ENCODE data around the gene CTIF.
"Not testable (repeated sequence)": the region's sequence is repeated elsewhere in the genome, so short reads cannot be mapped to it uniquely, and the experiment has no call there.

The CTIF gene

DNA sequence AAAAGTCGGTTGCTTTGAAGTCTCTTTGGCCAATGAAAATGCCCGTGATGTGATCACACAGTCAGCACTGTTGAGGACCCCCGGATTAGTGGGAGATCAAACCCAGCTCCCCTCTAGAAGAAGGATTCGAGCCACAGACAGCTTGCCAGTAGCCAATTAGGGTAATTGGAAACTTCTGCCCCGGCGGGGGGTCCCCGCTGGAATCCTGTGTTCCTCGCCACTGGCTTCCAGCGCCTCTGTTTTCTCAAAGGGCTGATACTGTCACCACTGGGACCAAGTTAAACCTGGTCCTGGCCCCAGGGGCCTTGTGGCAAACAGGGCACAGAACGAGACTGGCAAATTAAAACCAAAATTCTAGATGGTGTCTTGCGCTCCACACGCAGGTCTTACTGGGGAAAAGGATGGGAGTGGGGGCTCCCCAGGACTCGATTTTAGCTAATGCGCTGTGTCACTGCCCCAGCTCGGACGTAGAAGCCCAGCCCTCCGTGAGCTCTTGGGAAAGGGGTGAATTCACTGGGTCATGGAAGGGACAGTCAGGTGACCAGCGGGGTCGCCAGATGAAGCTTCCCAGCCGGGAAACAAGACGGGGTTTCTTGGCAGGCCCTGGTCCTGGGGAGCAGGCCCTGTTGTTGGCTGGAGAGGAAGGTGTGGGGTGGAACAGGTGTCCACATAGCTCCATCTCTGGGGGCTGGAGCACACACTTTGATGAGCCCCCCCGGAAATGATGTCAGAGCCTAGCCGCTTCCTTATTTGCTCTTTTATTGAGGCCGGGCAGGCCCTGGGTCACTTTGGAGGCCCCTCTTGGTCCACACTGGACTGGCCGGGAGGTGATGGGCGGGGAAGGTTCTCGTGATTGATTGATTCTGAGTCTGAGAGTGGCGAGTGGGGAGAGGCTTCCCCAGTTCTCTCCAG, 321.7 kb downstream of the CTIF start:
- peak; percentile 68 for DNase-seq

DNA sequence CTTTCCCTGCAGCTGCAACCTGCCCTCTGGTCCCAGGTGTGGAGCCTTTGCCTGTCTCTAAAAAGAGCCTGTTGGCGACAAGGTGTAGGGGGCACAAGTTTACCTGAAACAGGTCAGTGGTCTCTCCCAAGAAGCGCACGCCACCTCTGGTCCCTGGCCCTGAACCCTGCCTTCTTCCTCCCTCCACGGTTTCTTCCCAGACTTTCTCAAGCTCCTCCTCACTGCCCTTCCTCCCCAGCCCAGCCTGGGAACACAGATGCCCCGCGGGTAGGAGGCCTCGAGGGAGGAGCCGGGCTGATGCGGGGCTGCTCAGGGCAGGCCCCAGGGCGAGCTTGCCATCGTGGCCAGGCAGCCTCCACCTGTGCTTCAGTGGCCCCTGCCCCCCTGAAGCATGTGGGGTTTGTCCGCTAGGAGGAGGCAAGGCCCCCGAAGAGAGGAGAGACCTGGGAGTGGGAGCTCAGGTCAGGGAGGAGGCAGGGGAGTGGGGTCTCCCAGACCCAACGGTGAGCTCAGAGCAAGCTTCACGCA, 322.4 kb downstream of the CTIF start:
- DNase-seq: no peak

DNA sequence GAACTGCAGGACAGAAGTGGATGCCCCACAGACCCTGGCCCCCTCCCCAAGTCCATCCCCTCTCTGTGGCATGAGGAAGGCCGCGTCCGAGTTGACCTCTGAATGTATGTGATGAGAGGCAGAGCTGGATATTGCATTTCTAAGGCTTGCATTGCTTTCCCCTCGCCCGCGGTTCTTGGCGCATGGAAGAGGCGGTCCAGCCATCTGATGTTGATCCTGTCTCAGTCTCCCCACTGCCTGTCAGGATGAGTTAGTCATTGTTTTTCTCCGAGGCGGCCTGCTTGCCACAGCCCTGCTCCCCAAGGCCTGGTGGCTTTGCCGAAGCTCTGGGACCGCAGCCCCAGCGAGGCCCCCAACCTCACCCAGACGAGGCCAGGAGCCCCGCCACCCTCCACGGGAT, 323.3 kb downstream of the CTIF start:
- no peak for DNase-seq

DNA sequence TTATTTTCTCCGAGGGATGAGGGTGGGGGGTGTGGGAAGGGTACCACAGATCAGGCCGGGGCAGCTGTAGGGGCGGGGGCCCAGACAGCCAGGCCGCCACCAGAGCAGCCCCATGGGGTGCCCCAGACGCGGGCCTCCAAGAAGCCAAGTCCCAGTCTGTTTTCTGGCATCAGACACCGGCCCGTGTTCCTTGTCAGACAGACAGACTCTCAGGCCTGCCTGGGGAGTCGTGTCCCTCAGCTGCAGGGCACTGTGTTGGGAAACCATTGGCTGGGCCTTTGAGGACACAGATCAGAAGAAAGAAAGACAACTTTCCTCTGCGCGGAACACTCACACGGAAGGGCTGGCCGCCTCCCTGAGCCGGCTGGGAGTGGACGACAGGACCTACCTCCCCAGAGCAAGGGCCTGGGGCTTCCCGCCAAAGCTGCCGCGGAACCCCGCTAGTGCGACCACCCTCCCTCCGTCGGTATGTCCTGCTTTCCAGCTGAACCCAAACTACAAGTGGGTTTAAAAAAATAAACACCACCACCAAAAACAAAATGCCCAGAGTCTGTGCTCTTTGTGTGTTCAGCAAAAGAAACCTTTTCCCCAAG, 323.9 kb downstream of the CTIF start:
- DNase-seq: no peak

DNA sequence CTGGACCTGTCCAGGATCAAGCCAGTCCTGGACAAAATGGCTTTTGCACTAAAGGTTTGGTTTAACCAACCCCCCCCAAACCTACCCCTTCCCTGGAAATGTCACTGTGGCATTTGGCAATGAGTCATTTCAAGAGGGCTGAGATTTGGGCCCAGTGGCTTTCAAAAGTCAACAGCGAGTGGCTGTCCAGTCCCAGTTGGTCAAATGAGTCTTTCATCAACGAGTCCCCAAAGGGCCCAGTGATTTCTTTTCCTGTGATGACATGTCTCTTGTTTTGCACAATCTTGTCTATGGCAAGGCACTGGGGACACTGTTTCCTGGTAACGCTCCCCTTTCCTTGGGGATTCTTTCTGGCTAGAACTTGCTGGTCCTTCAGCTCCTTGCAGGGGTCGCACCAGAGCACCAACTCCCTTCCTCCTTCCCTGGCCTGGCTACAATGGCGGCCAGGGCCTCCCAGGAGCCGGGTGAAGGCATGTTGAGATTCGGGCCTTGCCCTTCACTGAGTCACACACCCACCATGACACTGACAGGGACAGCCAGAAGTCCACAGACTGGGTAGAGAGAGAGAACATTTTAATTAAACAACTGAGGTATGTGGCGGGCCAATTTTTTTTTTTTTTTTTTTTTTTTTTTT, 324.7 kb downstream of the CTIF start:
- DNase-seq: no peak

DNA sequence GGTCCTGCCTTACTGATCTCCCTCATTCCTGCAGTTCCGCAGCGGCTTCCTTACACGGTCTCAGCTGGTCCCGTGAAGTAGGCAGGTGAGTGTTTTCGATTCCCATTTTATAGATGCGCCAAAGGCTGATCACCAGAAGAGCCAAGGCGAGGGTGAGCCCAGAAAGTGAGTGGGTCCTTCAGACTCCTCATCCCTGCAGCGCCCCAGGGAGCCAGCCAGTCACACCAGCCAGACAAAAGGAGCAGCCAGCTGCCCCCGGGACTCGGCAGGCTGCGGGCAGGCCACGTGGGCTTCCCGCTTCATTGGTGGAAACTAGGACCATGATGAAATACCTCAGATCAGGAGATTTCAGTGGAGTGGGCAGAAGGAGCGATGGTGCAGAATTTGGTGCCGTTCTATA, 326.0 kb downstream of the CTIF start:
- DNase-seq: no peak

DNA sequence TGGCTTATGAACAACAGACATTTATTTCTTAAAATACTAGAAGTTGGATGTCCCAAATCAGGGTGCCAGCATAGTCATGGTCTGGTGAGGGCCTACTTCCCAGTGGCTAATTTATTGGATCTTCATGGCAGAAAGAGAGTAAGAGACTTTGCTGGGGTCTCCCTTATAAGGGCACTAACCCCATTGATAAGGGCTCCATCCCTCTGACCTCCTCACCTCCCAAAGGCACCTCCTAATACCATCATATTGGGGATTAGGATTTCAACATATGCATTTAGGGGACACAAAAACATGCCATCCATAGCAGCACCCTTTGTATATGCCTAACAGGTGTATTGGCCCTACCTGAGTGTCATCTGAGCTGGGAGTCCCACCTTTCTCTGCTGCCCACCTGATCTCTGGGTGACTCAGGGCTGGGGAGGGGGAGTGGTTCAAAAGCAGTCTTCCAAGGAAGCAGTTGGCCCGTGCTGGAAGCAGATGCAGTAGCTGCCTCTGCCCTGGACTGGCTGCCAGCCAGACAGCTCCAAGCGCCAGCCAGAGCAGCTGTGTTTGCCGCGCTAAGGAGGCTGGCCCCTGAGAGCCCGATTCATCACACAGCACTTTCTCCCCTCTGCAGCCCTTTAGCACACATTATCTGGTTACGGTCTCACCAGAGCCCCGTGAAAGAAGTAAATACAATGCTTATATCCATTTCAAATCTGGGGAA, 327.4 kb downstream of the CTIF start:
- DNase-seq: peak; percentile 42

DNA sequence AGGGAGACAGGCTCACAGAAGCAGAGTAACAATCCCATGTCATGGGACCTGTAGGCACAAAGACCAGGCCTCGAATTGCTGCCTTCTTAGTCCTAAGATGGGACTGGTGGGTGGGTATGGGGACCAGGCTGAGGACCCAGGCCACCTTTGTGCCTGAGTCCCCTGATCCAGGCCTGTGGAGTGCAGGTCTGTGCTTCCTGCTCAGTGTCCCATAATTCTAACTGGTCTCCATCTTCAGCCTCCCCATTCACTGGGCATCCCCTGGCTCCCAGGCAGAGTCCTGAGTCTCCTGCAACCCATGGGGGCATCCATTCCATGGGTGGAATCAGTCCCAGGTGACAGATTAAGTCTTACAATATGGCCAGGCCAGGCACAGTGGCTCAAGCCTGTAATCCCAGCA, 328.0 kb downstream of the CTIF start:
- no peak for DNase-seq

DNA sequence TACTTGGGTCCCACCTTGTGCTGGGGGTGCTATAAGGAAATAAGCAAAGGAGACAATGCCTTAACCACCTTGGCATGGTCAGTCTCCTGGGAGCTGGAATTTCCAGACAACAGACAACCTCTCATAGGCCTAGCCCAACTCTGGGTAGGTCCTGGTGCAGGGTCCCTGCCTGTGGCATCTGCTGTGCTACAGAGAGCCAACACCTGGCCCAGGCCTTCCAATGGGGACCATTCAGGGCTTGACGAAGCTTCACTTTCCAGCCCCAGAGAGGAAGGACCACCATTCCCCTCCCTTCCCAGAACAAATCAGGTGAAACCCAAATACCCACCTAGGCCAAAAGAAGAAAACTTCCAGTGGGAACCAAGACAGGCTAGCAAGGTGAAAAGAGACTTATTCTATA, 329.1 kb downstream of the CTIF start:
- no peak for DNase-seq

DNA sequence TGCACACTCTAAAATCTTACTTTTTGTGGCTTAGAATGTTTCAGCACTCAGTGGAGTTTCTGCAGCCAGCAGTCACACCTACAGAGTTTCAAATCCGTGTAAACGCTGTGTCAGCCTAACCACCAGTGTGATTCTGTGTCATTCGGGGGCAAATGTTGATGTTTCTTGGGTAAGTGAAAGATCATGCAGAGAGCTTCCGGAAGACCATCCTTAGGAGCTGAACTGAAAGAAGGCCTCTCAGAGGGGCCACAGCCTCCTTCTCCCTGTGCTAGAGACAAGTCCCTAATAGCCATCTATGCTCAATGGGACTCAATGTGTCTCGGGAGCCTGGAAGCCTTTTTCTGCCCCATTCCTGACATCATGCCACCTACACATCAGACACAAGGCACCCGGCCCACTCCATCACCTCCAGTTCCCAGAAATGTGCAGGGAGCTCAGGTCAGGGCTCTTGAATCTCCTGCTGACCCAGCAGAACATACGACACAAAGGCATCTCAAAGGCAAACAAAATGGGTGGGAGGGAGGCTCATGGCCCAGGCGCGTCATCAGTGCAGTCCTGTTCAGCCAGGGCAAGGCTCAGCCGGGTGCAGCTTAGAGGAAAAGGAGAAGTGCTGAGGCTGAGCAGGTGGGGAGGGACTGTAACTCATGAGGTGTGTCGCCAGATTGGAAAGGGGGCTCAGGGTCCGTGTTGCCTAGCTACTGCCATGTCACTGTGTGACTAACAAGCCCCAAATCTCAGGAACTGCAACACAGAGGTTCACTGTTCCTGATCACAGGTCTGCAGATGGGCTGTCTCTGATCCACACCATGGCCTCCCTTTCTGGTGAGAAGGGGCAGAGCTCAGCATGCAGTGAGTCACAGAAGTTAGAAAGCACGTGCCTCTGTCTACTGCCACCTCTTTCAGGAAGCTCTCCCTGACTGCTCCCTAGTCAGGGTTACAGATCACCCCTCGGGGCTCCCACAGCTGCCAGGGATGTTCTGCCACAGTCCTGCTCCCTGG, 329.9 kb downstream of the CTIF start:
- DNase-seq: no peak

DNA sequence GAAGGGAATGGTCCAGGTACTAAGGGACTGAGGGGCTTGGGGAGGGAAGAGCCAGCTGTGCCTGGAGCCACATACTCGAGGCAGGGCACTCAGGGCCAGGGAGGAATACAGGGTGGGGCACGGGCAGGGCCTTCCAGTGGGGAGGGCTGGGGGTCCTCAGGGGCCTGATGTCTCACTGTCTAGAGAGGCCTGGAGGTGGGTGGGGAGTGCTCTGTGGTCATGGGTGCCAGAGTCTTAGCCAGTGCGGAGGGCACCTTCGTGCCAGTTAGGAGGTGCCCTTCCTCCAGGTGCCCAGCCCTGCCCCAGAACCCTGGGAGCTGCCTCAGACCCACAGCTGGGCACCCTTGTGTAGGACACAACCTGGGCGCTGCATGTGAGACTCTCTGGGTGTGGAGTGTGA, 330.8 kb downstream of the CTIF start:
- DNase-seq: no peak

DNA sequence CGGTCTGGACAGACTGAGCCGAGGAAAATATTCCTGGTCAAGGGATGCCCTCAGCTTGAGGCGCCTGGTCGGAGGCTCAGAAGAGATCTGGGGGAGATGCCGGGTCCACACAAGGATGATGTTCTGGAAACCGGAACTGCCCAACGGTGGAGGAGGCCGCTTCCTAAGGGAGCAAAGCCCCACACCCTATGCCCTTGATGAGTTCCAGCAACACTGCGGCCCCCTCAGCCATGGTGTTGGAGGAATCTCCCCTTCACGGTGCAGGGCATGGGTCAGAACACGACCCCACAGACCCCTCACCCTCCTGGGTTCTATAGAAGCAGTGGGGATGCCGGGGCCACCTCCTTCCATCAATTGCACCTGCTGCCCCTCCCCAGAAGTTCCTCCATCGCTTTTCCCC, 332.1 kb downstream of the CTIF start:
- not testable (repeated sequence) for DNase-seq

DNA sequence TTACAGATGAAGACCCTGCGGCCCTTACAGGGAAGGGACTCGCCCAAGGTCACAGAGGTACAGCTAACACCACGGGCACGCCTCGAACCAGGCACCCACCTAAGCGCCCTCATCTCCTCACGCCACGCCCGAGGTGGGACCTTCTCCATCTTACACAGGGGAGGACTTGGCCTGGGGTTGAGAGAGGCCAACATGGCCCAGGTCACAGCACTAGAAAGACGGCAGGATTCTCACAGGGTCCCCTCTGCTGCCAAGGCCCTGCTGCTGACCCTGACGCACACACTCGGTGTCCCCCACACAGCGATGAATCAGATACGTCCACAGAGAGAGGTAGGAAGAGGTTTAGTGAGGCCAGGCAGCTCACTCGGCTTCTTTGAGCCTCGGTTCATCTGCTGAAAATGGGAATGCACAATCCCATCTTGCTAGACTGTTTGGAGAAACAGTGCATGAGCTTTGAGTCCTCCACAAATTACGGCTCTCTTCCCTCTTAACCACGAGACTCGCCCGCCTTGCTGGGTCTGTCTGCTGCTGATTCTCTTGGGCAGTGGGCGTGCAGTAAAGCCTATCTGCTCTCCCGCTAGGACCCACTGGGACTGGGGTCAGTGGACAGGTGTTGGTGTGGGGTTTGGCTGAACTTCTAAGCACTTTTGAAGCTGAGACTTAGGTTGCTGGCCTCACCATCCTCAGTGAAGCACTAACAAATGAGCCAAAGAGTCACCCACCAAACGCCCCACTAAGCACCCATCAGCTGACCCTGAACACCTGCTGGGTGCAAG, 332.7 kb downstream of the CTIF start:
- DNase-seq: no peak

DNA sequence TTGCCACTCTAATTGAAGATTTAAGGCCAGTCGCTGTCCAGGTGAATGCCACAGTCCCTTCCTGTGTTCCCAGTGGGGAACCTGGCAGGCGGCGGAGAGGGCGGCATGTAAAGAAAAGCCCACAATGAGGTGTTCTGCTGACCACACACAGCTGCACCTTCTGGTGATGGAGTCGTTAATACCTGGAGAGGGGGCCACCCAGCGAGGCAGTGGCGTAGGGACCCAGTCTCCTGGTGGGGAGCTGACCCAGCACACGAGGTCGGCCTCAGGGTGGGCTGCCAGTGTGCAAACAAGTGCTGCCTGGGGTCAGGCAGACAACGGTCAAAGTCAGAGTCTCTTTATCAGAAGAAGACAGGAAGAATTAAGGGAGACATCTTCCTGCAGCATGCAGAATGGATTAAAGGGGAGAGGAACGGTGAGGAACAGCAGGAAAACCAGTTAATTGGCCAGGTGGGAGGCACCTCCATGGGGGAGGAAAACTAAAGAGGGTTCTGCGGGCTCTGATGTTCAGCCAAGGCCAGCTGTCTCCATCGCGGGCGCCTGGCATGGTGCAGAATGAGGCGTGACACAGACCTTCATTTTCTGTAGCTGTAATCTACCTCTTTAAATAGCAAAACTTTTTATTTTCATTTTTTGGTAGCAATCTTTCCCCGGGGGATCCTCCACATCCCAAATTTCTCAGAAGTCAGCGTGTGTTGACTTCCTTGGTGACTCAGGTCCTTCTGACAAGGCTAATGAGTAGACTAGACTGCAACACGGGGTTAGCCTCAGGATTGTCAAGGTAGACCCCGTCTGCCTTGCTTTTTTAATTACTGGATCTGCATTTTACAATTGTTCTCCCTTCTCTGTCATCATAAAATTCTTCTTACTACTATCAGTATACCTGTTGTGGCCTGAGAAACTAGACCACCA, 333.7 kb downstream of the CTIF start:
- peak; percentile 59 for DNase-seq

DNA sequence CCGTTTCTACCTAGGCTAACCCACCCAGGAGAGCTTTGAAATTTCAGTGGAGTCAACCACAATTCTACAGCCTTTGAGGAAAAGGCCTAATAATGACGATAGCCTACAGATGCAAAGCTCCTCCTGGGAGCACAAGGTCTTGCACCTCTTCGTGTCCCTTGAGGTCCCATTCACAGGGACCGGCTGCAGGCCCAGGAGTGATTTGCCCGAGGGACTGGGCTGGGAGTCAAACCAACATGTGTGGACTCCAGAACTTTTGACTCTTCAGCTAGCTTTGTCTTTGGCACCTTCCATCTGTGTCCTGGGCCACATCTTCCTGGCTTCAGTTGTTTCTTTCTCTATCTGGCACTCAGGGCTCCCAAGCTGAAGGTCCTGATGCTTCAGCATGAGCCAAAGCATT, 335.4 kb downstream of the CTIF start:
- no peak for DNase-seq

DNA sequence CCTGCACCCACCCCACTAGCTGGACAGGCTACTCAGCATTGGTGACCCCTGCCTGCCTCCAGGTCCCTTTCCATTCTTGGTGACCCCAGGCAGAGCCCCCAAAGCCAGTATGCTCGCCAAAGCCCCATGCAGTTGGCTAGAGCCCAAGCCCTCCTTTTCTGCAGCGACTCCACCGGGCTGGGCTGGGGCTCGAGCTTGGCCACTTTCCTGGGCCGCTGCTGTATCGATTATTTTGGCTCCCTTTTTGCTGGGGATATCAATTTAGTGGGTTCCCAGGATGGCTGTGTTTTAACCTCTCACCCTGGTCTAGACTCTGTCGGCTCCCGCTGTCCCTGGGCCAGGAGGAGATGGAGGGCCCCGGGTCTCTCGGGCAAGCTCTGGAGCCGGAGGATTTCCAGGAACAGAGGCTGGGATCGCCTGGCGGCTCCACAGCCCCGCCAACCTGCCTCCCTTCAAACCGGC, 335.9 kb downstream of the CTIF start:
- DNase-seq: no peak

DNA sequence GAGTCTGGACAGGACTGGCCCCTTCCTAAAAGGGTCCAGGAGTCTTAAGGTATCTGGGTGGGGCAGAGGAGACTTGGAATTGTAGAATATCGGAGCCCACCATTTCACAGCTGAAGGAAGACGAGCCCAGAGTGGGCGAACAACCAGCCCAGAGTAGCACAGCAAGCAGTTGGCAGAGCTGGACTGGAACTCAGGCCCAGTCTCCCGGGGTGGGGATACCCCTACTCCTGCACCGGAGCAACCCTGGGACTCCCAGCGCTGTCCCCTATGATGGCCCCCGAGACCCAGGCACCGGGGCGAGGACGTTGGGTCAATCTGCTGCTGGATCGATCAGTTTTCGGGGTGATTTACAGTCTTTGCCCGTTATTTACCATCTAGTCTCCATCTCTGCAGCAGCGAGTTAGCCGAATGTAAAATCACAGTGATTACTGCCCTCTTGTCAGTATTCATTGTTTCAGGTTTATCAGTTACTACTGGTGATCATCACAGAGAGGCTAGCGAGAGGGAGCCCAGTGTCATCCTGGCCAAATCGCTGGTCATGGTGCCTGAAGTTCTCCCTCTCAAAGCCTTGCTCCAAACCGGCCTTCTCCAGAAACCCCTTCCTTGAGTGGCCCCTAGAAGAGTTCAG, 336.6 kb downstream of the CTIF start:
- DNase-seq: no peak

DNA sequence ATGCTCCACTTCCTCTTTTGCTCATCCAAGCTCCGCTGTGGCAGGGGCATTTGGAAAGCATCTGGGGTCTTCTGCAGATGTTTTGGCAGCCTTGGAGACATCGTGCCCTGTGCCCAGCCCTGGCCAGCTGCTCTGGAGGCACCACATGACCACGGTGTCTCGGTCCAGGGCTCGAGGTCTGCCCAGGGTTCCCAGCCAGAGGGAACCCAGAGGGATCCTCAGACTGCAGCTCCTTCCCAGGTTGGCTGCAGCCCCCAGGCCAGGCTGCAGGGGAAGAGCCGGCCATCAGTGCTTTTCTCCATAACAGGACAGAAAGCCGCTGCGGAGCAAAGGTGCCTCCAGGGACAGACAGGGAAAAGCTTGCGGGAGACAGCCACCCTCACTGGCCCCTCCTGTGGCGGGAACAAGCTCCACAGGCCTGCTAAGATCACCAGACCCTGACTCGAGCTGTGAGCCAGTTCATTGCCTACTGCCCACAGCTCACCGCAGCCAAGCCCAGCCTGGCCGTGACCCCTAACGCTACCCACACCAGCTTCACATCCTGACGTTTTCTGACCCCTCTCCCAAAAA, 337.2 kb downstream of the CTIF start:
- no peak for DNase-seq

DNA sequence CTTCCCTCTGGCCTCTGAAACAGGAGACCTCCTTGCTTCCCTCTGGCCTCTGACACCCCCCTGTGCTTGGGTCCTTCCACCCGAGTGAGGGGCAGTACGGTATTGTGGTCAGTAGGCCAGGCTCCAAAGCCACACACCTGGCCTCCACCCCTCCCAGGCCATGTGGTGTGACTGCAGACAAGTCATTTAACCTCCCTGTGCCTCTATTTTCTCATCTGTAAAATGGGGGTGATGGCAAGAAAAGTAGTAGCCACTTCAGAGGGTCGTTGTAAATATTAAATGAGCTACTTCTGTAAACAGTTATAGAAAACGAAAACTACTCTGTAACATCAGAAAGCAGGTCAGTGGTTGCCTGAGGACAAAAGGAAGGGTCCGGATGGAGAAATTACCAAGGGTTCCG, 337.8 kb downstream of the CTIF start:
- DNase-seq: no peak
